PFSK-1 (cell line): ENCODE data around the gene MUC2.

ENCODE experiments used
- FOXP2 ChIP-seq: optimal IDR thresholded peaks from 2 replicates; pipeline ENCODE3; 2011; ENCODE audit warnings: borderline replicate concordance, control low read depth, inconsistent platforms; ENCODE audit not compliant: insufficient read depth; ENCODE audit errors: extremely low read length, extremely low read depth
- POLR2AphosphoS5 ChIP-seq: IDR thresholded peaks from 2 replicates; pipeline ENCODE4 v1.6.1; 2012; ENCODE audit warnings: low read depth, mild to moderate bottlenecking, control low read depth, low read length, moderate library complexity
- REST ChIP-seq, 2 experiments: IDR thresholded peaks; 2 replicates each; pipeline versions ENCODE4 v1.6.1 to v1.8.0; 2011 to 2012; ENCODE audit warnings: low read depth in 2 of 2, low read length in 2 of 2, control low read depth in 1 of 2, inconsistent platforms in 1 of 2, mild to moderate bottlenecking in 1 of 2, moderate library complexity in 1 of 2; ENCODE audit not compliant: insufficient read depth in 1 of 2
- TAF1 ChIP-seq: IDR thresholded peaks from 2 replicates; pipeline ENCODE4 v1.6.1; 2012; ENCODE audit warnings: low read length, control low read depth, borderline replicate concordance; ENCODE audit not compliant: insufficient read depth

GRCh38 chr11:1028291-1028540 is 46.5 kb upstream of the MUC2 start:
- TF ChIP-seq POLR2AphosphoS5 (no peak), FOXP2 (no peak), TAF1 (no peak), REST (IDR thresholded peaks at IDR 0.05; ENCODE audit: insufficient read depth in 1 of 2, low read depth in 2 of 2, low read length in 2 of 2) (no peak)
